HS-5 (cell line): ENCODE measurements around the gene HADH.
"Not testable (repeated sequence)": the region's sequence is repeated elsewhere in the genome, so short reads cannot be mapped to it uniquely, and the experiment has no call there.

Experiments
- DNase-seq: peaks from one replicate; pipeline ENCODE4 v3.0.0-alpha.2; 2012; ENCODE audit warnings: low read depth

HADH gene

DNA sequence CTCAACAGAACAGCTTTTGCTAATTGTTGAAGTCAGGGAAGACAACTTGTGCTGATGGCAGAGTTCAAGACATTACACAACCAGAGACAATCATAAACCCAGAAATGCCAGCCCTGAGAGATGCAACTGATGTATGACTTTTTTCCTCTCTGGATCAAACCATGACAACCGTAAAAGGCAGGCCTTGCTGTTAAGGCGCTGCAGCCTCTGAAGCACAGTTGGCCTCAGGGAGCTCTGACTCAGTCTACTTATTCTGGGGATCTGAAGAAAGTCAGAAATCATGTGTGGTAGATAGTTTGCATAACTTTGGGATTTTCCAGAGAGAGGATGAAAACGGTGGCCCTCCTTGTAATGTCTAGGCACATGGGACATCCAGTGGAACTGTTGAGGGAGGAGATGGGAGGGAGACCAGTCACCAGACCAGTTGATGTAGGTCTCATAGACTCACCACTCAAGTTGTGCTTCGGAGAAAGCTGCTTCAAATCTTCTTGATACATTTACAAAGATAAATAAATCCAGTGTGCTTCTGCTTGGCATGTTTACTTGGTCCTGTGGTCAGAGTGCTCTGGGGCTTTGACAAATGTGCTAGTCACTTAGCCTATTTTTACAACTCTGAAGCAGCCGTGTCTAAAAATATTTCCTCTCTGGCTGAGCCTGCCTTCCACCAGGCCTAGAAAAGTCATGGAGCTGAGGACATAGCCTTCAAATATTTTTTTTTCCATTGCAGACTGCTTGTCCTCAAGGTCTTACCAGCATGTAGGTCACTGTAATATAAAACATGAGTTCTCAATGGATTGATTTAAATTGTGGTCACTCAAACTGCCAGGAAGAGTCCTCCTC, 7.5 kb downstream of the HADH start:
- DNase-seq, result no peak

DNA sequence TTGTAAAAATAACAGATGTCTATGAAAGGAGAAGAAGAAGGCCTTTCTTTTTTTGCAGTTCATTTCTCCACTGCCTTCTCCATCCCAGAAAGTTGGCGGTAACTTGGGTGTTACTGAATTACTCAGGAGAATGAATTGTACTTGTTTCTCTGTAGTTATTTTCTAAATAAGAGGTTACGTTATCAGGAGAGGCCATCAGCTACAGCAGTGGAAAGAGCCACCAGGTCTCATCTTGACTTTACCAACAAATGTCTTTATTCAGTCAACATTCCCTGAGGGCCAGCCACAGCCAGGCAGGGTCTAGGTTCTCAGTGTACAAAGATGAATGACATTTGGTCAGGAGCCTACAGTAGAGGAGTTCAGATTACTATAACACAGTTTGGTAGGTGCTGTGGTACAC, 8.1 kb downstream of the HADH start:
- no peak for DNase-seq

DNA sequence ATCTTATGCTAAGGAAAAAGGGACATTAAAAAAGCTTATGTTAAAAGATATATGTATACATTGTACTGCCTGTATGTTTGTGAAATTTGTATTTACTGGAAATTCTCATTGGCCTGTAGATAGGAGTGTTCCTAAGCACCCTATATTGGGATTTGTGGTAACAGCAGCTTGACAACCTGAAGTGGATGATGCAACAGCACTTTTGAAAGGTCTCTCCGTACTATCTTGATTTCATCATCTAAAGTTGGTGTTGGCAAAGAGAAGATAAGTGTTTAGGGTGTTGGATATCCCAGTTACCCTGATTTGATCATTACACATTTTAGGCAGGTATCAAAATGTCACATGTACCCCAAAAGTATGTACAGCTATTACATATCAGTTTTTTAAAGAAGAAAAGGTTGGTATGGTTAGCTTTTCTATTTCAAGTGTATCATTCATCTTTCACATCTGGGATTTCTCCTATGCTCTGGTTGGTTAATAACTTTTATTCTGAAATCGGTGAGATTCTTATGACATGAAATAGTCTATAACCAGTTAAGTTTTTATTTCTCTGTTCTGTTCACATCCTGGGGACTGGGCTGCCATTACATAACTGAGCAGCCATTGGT, 10.3 kb downstream of the HADH start:
- no peak for DNase-seq

DNA sequence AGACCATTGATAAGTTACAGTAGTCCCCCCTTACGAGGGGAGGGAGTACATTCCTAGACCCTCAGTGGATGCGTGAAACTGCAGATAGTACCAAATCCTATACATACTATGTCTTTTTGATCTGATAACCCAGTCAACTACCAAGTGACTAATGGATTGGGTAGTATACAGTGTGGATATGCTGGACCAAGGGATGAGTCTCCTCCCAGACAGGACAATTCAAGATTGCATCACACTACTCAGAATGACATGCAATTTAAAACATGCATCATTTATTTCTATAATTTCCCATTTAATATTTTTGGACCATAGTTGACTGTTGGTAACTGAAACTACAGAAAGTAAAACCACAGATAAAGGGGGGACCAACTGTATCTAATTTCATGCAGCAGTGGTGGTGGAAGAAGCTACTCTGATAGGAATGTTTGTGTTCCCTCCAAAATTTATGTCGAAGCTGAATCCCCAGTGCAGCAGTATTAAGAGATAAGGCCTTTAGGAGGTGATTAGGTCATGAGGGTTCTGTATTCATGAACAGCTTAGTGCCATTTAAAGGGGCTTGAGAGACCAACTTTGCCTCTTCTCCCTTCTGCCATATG, 11.9 kb downstream of the HADH start:
- DNase-seq, result no peak

DNA sequence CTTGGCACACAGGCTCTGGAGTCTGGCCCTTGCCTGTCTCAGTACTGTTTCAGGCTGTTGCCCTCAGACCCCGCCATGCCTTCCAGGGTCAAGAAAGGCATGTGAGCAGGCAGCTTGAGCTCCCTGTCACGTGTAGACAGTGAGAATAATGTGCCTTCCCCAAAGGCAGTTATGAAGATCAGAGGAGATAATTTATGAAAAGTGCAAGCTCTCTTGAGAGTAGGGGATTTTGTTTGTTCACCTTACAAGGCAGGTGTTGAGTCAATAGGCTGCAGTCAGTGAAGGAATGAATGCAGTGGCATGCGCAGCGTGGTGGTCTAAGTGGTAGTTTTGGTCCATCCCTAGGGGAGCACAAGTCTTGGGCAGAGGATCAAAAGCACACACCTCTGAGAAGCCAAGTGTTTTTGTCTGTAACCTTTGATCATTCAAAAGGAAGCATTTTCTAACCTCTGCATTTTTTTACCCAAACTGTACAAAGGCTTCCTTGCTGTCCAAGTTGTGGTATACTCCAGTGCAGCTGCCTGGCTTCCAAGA, 14.4 kb downstream of the HADH start:
- DNase-seq, result no peak

DNA sequence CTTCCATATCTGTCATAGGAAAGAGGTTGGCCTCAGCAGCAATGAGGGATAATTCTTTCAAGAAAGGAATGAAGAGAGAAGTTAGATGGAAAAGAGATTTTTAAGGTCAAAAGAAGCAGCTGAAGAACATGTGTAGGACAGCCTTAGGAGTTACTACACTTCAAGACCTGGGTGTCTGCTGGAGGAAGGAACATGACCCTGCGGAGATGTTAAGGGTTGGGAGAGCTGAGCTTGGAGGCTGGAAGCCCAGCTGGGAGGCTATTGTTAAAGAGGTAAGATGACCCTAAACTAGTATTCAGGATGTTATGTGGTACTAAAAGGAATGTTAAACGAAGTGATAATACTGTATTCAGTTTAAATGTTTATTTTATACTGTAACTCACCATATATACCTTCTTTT, 15.0 kb downstream of the HADH start:
- no peak for DNase-seq

DNA sequence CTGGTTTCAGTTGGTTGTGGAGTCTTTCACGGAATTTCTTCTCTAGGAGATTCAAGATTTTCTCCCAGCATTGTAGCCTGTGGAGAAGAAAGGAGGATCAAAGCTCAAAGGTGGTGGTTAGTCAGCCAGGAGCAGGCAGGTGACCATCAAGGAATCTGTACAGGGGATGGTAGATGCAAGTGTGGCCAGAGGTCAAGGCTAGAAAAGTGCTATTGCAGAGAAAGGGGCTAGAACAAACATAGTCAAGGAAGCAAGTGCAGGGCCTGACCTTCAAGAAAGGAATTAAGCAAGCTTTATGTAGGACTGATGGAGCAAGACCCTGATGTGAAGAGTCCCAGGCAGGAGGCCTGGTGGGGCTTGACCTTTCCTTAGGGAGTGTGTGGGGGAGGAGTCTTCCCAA, 16.1 kb downstream of the HADH start:
- no peak for DNase-seq

DNA sequence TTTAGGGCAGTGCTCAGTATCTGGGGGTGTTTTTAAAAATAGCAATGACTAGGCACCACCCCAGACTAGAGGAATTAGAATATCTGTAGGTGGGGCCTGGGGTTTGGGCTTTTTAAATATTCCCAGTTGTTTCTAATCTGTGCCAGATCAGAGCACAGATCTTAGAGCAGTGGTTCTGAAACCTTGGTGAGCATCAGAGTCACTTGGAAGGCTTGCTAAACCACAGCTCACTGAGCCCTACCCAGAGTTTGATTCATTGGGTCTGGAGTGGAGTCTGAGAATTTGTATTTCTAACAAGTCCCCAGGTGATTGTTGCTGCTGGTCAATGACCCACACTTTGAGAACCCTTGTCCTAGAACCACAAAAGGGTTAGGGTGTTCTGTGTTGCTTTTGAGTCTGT, 16.7 kb downstream of the HADH start:
- no peak for DNase-seq

DNA sequence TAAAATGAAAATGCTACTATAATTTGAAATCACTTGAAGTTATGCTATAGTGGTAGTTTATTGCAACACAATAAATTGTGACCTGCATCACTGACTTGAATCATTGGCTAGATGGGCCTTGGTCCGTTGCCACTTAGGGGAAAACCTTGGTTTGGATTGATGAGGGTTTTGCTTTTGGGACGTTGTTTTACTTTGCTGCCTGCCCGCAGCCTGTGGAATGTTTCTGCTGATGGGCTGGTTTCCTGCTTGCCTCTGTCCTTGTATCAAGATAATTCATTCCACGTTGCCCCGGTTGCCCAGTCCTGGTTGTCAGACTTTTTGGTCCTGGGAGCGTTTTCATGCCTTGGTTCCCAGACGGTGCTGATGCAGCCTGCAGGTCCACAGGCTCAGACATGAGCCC, 18.3 kb downstream of the HADH start:
- no peak for DNase-seq

DNA sequence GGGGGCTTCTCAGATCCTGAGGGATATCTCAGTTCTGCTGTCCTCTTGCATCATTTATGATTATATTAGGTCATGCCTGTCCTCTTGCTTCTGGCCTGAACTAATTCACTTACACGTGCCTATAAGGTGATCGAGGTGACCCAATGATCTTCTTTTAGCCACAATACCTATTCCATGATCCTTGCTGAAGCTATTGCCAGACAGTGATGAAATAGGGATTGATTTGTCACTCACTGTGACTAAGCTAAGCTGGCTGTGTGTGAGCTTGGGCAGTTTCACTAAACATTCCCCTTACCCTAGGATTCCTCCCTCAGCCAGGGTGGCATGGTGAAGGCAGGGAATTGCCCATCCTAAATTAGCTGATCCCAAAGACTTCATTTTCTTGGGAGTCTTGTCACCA, 19.0 kb downstream of the HADH start:
- DNase-seq, result peak; percentile 81

DNA sequence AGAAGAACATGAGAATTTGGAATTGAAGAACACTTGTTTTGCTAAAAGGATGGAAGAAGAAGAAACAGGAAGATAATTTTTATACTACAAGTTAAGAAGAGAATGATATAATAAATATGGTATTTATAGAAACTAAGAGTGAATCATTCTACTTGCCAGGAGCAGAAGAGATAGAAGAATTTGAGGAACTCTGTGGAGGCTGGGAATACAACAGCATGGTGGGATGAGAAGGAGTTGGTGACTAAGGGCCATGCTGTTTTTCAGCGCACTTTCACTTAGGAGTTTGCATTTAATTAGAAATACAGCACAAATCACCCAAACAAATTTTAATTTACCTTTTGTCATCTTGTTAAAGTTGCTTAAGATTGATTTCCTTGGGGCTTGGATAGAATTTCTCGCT, 20.5 kb downstream of the HADH start:
- peak; percentile 59 for DNase-seq

DNA sequence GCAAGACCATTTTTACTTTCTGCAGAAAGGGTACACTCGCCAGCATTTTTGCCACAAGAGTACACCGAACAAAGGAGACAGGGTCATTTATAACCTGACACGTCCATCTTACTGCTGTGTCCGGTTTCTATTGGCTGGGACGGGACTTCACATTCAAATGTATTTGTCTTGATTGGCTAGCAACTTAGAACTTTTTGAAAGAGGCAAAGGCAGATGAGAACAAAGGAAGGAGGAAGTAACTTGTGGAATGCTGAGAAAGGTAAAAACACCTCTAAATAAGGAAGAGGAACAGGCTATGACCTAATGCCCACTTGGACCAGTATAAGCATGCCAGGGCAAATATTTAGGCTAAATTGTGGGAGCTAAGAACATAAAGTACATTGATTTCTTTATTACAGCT, 22.7 kb downstream of the HADH start:
- DNase-seq, result not testable (repeated sequence)

DNA sequence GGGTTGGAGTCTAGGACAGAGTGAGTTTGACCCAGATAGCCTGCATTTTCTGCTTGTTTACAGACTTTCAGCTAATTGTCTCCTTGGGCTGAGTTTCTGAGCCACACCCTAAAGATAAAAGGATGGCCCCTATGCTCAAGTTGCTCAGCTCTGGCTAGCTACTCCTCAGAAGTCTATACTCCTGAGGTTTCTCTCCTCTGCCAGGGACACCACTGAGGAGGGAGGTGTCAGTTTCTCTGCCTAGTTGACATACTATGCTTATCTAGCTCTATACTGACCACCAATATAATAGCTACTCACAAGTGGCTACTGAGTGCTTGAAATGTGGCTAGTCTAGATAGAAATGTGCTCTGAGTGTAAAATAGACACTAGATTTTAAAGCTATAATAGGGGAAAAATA, 23.6 kb downstream of the HADH start:
- DNase-seq, result no peak

DNA sequence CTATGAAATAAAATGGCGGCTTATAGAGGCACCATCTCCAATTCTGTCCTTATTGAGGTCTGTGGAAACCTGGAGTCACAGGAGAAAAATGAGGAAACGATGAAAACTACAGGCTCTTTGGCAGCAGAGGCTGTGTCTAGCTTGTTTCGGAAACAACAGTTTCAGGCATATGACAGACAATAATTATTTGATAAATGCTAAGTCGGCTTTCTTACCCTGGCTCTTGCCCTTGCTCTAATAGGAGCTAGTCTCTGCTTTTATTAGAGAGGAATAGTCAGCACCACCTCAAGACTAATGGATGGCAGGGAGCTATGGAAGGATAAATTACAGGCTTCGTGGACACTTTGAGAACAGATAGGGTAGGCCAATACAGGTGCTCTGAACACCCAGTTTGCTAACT, 24.3 kb downstream of the HADH start:
- no peak for DNase-seq

DNA sequence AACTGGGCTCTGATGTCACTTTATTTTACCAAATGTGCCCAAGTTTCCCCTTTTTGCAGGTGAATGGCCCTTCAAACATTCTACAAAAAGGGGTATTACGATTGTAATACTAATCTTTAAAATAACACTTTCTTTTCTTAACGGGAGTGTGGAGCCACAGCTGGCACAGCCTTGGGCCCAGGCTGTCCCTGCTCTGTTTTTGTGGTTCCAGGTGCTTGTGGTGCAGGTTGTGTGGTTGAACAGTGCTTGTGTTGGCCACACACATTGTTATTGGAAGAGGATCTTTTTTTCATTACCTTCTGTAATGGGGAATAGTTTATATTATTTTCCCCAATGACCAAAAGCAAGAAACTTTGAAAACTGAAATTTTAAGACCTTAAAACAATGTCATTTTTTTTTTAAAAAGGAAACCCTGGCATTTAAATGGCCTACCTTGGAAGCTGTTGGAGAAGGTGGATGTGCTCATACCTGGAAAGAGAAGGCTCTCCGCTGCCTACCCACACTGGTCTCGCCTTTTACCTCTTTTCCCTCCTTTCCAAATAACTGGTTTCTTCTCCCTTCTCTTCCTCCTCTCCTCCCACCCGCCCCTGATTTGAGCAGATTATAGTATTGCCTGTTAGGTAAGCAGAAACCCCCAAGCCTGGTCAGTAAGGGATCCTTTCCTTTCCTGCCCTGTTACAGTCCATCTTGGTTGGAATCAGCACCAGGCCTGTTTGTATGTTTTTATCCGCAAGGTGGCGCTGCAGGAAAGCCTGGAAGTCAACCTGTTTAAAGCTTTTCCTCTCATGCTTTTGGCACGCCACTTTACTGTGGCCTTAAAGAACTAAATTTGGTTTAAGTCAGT, 28.6 kb downstream of the HADH start:
- DNase-seq, result peak; percentile 52

DNA sequence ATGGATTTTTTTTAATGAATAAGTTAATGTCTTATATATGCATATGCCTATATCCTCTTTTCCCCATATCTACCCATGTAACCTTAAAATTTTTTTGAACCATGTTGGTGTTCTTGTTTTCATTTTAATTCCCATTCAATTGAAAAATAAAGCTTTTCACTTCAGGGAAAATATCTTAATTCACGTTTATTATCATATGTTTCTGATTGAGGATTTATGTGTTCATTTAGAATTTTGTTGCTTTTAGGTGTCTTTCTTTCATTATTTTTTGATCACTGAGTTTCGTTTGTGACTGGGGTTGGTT, 29.1 kb downstream of the HADH start:
- no peak for DNase-seq

DNA sequence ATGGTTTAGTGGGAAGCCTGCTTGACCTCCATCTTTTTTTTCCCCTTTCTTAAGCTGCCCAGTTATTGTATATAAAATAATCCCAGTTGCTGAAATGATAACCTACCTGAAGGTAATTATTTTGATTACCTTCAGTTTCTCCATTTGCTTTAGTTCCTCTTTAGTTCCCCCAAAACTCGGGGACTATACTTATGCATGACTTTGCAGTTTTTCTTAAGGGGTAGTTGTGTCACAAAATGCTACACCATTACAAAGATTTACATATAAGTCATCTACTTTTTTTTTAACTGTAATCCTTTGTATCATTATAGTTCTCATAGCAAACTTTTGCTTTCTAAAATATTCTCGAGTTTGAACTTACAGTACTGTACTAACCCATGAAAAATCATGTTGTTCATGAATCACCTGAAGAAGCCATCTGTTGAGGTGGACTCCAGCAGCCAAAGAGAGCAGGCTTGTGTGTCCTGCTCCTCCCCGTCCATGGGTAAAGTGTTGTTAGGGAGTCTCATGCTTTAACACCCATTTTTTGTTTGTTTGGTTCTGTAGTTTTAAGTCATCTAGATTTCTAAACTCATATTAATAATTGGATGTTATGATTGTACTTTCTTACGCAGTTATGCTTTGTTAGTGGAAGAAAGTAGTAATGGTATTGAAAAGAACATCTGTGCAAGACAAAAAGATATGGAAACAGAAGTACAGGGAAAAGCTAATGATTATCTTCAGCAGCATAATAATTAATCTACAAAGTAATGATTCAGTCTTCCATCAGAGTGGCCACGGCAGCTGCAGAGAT, 34.6 kb downstream of the HADH start:
- no peak for DNase-seq

DNA sequence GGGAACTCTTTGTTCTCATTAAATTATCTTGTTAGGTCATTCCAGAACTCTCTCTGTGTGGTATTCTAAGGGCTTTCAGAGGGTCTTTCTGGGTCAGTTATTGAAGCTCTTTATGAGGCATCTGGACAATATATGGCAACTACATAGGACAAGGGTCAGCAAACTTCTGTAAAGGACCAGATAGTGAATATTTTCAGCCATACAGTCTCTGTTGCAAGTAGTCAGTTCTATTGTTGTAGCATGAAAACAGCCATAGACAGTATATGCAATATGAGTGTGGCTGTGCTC, 35.1 kb downstream of the HADH start:
- no peak for DNase-seq

DNA sequence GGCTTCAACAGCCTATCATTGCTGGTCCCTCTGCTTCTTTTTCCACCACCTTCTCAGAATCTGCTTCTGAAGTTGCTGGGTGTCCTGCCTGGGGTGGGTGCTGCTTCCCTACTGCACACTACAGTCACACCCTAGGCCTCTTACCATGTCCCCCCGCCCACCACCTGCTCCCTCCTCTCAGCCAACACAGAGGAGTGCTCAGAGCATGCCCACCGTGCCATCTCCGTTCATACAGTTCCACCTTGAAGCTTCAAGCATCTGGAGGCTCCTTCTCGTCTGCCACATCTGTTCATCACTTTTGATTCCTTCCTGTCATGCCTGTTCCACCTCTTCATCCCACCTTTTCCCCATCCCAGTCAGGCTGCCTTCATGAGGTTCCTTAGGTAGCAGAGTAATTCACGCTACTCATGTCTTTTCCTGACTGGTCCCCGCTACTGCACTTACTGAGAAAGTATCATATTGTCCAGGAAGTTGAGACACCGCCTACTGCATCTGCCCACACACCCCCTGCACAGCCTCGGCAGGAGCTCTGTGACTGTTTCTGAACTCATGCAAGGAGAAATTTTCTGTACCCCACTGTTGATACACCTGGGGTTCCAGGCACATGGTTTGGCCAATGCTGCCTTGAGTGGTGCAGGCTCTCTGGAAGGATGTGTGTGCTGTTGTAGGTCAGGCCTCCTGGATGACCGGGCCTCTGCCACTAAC, 39.5 kb downstream of the HADH start:
- DNase-seq, result no peak

DNA sequence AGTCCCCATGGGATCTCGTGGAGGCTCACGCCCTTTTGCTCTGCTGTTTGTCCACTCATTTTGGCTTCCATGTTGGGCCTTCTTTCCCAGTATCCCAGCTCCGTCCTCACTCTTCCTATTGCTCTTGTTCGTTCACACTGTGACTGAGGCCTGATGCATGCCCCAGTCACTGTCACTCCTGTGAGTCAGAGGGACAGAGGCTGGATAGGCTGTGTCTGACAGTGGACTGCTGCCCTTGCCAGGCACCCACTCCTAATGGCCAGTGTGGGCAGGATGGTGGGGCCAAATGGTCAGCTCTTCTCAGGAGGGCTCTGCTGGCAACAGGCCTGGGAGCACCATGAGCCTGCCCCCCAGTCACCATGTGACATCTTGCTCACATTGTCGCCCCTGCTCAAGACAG, 40.0 kb downstream of the HADH start:
- no peak for DNase-seq

DNA sequence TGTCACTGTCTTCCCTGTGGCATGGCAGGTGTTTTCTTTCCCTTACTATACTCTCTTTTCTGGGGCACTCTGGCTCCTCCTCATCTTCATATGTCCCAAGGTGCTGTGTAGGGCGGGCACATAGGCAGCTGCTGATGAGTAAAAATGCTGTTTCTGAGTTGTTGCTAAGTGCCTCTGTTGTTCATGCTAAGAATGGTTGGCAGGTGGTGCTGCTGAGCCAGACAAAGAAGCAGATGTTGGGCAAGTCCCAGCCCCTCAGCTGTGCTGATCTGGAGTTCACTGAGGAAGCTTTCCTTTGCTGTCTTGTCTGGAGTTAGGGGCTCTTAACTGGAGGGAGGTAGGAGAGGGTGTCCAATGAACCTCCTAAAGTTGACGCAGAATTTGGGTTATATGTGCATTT, 40.6 kb downstream of the HADH start:
- DNase-seq, result no peak
